ENCODE measurements around the gene CKAP2L.

Gene CKAP2L, protein sequence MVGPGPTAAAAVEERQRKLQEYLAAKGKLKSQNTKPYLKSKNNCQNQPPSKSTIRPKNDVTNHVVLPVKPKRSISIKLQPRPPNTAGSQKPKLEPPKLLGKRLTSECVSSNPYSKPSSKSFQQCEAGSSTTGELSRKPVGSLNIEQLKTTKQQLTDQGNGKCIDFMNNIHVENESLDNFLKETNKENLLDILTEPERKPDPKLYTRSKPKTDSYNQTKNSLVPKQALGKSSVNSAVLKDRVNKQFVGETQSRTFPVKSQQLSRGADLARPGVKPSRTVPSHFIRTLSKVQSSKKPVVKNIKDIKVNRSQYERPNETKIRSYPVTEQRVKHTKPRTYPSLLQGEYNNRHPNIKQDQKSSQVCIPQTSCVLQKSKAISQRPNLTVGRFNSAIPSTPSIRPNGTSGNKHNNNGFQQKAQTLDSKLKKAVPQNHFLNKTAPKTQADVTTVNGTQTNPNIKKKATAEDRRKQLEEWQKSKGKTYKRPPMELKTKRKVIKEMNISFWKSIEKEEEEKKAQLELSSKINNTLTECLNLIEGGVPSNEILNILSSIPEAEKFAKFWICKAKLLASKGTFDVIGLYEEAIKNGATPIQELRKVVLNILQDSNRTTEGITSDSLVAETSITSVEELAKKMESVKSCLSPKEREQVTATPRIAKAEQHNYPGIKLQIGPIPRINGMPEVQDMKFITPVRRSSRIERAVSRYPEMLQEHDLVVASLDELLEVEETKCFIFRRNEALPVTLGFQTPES
- total RNA-seq = 0 to 5.4 (median 2.0) reads per million in 9 experiments

DNA sequence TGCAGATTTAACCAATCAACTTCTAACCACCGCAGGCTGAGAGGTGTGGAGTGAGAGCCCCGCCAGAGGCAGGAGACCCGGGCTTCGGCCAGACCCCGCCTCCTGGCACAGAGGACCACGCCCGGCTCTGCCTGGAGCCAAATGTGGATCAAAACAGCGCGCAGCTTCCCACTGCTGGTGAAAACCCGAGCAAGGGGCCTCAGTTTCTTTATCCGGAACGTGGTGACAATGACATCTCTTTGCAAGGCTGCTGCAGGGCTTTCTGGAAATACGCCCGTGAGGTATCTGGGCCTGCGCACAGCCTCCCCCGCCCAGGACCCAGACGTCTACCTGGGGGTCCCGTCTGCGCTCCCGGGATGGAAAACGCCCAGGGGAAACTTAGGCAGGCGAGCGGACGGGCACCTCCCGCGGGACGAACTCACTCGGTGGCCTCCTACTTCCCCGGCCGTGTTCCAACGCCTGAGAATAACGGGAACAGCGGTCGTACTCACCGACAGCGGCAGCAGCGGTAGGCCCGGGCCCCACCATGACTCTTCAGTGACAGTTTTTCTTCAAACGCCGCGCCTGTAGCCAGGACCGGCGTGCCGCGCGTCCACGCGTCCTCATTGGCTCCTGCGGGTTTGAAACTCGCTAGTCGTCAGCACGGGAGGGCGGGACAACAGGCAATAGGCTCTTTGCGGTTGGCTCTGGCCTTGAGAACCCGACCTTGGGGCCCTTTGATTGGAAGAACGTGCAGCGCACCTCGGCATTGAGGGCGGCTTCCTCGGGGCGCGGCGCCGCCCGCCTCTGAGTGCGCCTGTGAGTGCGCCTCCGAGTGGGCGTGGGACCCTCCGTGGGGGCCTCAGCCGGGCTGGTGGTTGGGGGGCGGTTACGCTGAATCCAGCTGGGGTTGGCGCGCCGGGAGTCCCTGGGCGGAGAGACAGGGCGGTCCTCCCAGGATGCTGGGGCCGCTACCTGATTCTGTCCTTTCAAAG is at the start of gene CKAP2L:
CKAP2L (minus strand) TSS at position 539 of the 974 bp plus-strand sequence; CDS start at position 528, 11 bp downstream.
- no peaks in the 10 kb centered on the region for H3K9me3 Mint-ChIP-seq
- DNase-seq (peak; percentile 93 to 95 (median 94)), ATAC-seq (replicated peaks) (peak; percentile 97)
- H3K27me3 Mint-ChIP-seq = no peaks in the 10 kb centered on the region
- H3K27ac Mint-ChIP-seq = peak within 1 kb of the TSS; percentile 85 to 91
- peaks cover 21 to 31% of the 10 kb centered on the region in 2 donors for H3K4me1 Mint-ChIP-seq (ENCODE audit: low read depth in 2 of 2)
- H3K4me3 Mint-ChIP-seq = peak within 1 kb of the TSS; percentile 94 to 99
- H3K36me3 Mint-ChIP-seq (ENCODE audit: insufficient read depth) = no peaks in the 10 kb centered on the region

GRCh38 chr2:112813280-112813966 is 49.0 kb upstream of the CKAP2L start:
- no peak for DNase-seq
- Mint-ChIP-seq H3K4me1 (ENCODE audit: low read depth in 2 of 2) (peaks cover 7 to 10% of the 10 kb centered on the region in 2 donors), H3K27ac (peak overlapping the region in 1 of 2 donors; percentile 33), H3K27me3 (no peaks in the 10 kb centered on the region), H3K36me3 (ENCODE audit: insufficient read depth) (no peaks in the 10 kb centered on the region), H3K4me3 (no peak overlapping the region), H3K9me3 (no peaks in the 10 kb centered on the region)
- no peak for ATAC-seq (replicated peaks)

GRCh38 chr2:112812318-112813267 is 48.2 kb upstream of the CKAP2L start:
- H3K36me3 Mint-ChIP-seq (ENCODE audit: insufficient read depth) = no peaks in the 10 kb centered on the region
- ATAC-seq (replicated peaks) (no peak), DNase-seq (no peak)
- H3K9me3 Mint-ChIP-seq = peaks cover 0 to 2% of the 10 kb centered on the region in 2 donors
- peak overlapping the region in 1 of 2 donors; percentile 33 for H3K27ac Mint-ChIP-seq
- peaks cover 7 to 10% of the 10 kb centered on the region in 2 donors for H3K4me1 Mint-ChIP-seq (ENCODE audit: low read depth in 2 of 2)
- H3K27me3 Mint-ChIP-seq = no peaks in the 10 kb centered on the region
- no peak overlapping the region for H3K4me3 Mint-ChIP-seq

- Mint-ChIP-seq H3K4me3 (no peak overlapping the region), H3K4me1 (ENCODE audit: low read depth in 2 of 2) (peaks cover 7 to 10% of the 10 kb centered on the region in 2 donors), H3K27ac (peak overlapping the region in 1 of 2 donors; percentile 33), H3K27me3 (no peaks in the 10 kb centered on the region), H3K36me3 (ENCODE audit: insufficient read depth) (no peaks in the 10 kb centered on the region), H3K9me3 (peaks cover 0 to 5% of the 10 kb centered on the region in 2 donors)
- DNase-seq = no peak
- no peak for ATAC-seq (replicated peaks)
Measured at GRCh38 chr2:112811841-112812306, 47.5 kb upstream of the CKAP2L start.

DNA sequence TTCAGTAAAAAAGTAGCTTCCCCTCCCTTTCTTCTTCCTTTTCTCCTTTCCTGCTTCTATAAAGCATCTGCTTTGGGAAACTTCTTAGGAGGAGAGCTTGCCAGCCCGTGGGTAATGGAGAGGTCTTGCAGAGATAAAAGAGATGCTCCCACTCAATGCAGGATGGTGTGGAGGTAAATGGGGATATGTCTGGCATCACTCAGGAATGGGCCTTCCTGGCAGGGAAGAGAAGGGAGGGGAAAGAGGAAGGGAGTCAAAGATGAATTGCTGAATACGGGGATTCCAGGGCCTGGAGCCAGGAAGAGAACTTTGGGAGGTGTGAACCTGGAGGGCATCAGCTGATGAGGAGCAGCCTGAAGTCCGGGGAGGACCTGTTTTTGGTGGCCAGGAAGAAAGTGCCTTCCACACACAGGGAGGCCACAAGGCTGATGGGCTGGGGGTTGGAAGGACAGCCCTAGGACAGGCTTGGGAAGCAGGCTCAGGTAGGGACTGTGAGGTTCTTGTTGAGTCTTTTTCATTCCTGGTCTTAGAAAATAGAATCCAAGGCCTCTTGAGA is 46.9 kb upstream of the CKAP2L start:
- Mint-ChIP-seq H3K4me1 (ENCODE audit: low read depth in 2 of 2) (peaks cover 7 to 10% of the 10 kb centered on the region in 2 donors), H3K4me3 (peak overlapping the region in 1 of 2 donors; percentile 19), H3K36me3 (ENCODE audit: insufficient read depth) (no peaks in the 10 kb centered on the region), H3K27me3 (no peaks in the 10 kb centered on the region), H3K9me3 (peaks cover 0 to 5% of the 10 kb centered on the region in 2 donors), H3K27ac (peak overlapping the region in 1 of 2 donors; percentile 33)
- no peak for ATAC-seq (replicated peaks)
- no peak for DNase-seq

DNA sequence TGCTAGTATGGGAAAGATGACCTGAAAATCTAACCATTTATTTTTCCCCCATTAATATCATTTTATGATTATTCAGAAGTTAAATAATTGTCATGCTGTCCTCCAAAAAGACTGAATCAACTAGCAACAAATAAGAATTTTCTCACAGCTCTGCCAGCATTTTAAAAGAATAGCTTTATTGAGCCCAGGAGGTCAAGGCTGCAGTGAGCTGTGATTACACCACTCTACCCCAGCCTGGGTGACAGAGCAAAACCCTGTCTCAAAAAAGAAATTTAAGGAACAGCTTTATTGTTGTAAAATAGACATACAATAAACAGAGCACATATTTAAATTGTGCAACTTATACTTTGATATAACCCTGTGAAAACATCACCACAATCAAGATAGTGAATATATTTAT is 44.7 kb upstream of the CKAP2L start:
- peaks cover 7 to 11% of the 10 kb centered on the region in 2 donors for H3K4me1 Mint-ChIP-seq (ENCODE audit: low read depth in 2 of 2)
- H3K9me3 Mint-ChIP-seq = peaks cover 0 to 5% of the 10 kb centered on the region in 2 donors
- no peak for ATAC-seq (replicated peaks)
- no peaks in the 10 kb centered on the region for H3K36me3 Mint-ChIP-seq (ENCODE audit: insufficient read depth)
- no peak for DNase-seq
- H3K27ac Mint-ChIP-seq = no peak overlapping the region
- no peak overlapping the region for H3K4me3 Mint-ChIP-seq
- no peaks in the 10 kb centered on the region for H3K27me3 Mint-ChIP-seq

DNA sequence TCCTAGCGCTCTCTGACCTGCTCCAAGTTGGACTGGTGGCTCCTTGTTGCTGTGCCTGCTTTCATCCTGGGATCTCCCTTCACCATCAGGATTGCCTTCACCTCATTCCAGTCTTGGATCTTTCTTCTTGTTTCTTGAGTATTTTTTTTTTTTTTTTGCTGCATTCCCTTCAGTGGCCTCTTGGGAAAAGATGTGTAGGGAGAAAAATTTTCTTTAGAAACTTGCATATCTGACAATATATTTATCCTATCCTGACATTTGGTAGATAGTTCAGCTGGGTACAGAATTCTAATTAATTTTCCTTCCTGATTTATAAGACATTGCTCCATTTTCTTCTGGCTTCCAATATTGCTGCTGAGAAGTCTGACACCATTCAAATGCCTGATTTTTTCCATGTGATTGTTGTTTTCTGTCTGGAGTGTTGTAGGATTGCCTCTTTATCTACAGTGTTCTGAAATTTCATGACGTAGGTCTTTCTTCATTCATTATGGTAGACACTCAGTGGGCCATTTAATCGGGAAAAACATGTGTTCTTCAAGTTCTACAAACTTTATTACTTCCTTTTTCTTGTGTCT is 42.9 kb upstream of the CKAP2L start:
- ATAC-seq (replicated peaks) (no peak), DNase-seq (no peak)
- Mint-ChIP-seq H3K27me3 (no peaks in the 10 kb centered on the region), H3K4me3 (no peak overlapping the region), H3K36me3 (ENCODE audit: insufficient read depth) (no peaks in the 10 kb centered on the region), H3K4me1 (ENCODE audit: low read depth in 2 of 2) (peaks cover 7 to 10% of the 10 kb centered on the region in 2 donors), H3K27ac (no peak overlapping the region), H3K9me3 (peaks cover 0 to 5% of the 10 kb centered on the region in 2 donors)

DNA sequence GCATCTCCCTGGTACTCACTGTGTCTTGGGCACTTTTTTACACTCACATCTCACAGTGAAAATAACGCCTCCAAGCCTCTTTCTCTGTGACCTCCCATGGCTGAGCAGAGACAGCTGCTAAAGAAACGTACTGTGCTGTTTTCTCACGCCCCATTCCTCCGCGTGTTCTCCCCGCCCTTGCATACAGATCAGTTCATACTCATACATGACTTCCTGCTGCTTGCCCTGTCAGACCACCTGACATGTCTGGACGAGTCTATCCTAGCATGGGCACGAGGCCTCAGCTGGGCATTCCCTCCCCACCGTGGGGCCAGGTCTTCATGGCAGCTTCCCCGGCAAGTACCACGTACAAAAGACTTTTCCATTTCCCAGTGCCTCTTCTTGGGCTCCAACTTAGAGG is 41.1 kb upstream of the CKAP2L start:
- Mint-ChIP-seq H3K36me3 (ENCODE audit: insufficient read depth) (no peaks in the 10 kb centered on the region), H3K27ac (no peak overlapping the region), H3K4me1 (ENCODE audit: low read depth in 2 of 2) (peaks cover 1 to 4% of the 10 kb centered on the region in 2 donors), H3K4me3 (no peak overlapping the region), H3K9me3 (peaks cover 0 to 5% of the 10 kb centered on the region in 2 donors), H3K27me3 (no peaks in the 10 kb centered on the region)
- no peak for ATAC-seq (replicated peaks)
- DNase-seq = no peak

DNA sequence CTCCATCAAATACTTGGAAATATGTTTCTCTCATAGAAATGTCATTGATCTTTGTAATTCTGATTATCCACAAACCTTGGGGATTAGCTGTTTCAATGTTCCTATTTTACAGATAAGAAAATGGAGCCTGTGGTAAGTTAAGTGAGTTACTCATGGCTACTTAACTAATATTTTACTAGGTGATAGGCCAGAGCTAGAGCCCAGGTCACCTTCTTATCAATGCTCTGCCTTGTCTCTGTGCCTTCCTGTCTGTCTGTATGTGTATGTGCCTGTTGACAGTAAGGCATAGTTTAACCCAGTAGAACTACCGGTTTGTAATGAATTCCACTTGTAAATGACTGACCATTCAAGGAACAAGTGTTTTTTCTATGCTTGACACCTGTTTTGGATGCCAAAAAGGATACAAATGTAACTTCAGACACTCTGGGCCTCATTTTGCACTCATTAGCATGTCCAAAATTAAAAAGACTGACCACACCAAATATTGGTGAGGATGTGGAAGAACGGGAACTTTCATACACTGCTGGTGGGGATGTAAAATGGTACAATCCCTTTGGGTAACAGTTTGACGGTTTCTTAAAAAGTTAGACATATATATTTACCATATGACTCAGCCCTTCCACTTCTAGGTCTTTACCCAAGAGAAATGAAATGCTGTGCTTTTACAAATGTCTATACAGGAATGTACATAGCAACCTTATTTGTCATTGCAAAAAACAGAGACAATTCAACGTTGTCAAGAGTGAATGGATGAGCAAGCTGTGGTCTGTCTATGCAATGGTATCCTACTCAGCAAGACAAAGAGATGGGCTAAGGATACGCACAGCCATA is 39.5 kb upstream of the CKAP2L start:
- ATAC-seq (replicated peaks) = no peak
- DNase-seq = no peak
- peaks cover 2 to 4% of the 10 kb centered on the region in 2 donors for H3K4me1 Mint-ChIP-seq (ENCODE audit: low read depth in 2 of 2)

GRCh38 chr2:112800881-112801583 is 36.6 kb upstream of the CKAP2L start:
- no peak overlapping the region for H3K27ac Mint-ChIP-seq
- H3K36me3 Mint-ChIP-seq (ENCODE audit: insufficient read depth) = no peaks in the 10 kb centered on the region
- H3K4me1 Mint-ChIP-seq (ENCODE audit: low read depth in 2 of 2) = peaks cover 2 to 4% of the 10 kb centered on the region in 2 donors
- no peak for DNase-seq
- H3K27me3 Mint-ChIP-seq = no peaks in the 10 kb centered on the region
- no peak overlapping the region for H3K4me3 Mint-ChIP-seq
- no peaks in the 10 kb centered on the region for H3K9me3 Mint-ChIP-seq
- ATAC-seq (replicated peaks) = no peak

More for the DNA sequence above, 39.5 kb upstream of the CKAP2L start:
- Mint-ChIP-seq H3K36me3 (ENCODE audit: insufficient read depth) (no peaks in the 10 kb centered on the region), H3K4me3 (no peak overlapping the region), H3K27me3 (no peaks in the 10 kb centered on the region), H3K27ac (no peak overlapping the region), H3K9me3 (peaks cover 0 to 5% of the 10 kb centered on the region in 2 donors)

Measured in effector memory CD8-positive, alpha-beta T cell (primary cell).